Measurements from ENCODE around the gene DBNL.

The DBNL gene

DNA sequence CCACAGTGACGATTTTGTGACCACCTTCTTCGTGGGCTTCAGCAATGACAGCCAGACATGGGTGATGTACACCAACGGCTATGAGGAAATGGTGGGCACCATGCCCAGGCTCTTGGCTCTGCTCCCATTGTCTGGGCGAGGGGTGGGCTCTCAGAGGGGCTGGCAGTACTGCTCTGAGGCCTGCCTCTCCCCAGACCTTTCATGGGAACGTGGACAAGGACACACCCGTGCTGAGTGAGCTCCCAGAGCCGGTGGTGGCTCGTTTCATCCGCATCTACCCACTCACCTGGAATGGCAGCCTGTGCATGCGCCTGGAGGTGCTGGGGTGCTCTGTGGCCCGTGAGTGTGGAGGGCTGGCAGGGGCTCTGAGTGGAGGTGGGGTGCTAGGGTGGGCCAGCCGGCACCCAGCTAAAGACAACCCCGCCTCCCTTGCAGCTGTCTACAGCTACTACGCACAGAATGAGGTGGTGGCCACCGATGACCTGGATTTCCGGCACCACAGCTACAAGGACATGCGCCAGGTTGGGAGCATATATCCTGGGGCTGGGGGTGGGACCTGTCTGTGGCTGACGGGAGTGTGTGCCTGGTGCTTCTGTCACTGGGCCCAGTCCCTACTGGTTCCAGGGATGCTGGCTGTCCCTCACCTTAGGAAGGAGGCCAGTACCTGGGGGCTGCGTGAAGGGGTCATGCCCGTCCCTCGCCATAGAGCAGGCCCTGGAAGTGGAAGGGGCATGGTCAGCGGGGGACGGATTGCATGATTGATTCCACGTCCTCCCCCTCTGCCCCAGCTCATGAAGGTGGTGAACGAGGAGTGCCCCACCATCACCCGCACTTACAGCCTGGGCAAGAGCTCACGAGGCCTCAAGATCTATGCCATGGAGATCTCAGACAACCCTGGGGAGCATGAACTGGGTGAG lies 66.5 kb downstream of the DBNL start:
- TF ChIP-seq GATA1 (IDR thresholded peaks at IDR 0.05; ENCODE audit: low read depth, low read length) (no peak), POLR2A (IDR thresholded peaks at IDR 0.05; ENCODE audit: low read length) (no peak)
- DNase-seq = no peak

Data from erythroblast (primary cell).